HCT116 (cell line): ENCODE results near the gene PRR29.

Experiments
- CTCF ChIP-seq, 3 experiments: fragments of 200-600 bp in 1 of 3; sonication (generic) in 1 of 3; IDR thresholded peaks in 2 of 3; conservative IDR thresholded peaks in 1 of 3; 2 replicates each; pipeline ENCODE4 v1.5.1; 2012 to 2017; ENCODE audit warnings: low read depth in 2 of 3, low read length in 2 of 3, antibody characterized with exemption in 1 of 3, borderline replicate concordance in 1 of 3, control low read depth in 1 of 3, mild to moderate bottlenecking in 1 of 3, mixed read lengths in 1 of 3, mixed run types in 1 of 3, moderate library complexity in 1 of 3; ENCODE audit not compliant: insufficient read depth in 1 of 3
- MAX ChIP-seq: IDR thresholded peaks from 2 replicates; pipeline ENCODE4 v1.6.1; 2012
- POLR2A ChIP-seq: IDR thresholded peaks from 2 replicates; pipeline ENCODE4 v1.7.0; 2011; ENCODE audit warnings: borderline replicate concordance; ENCODE audit not compliant: insufficient read depth, insufficient read length; ENCODE audit errors: extremely low read depth
- RAD21 ChIP-seq: IDR thresholded peaks from 2 replicates; pipeline ENCODE4 v1.6.1; 2012; ENCODE audit warnings: low read depth, mild to moderate bottlenecking
- REST ChIP-seq: IDR thresholded peaks from 2 replicates; pipeline ENCODE4 v1.6.1; 2012; ENCODE audit warnings: low read depth
- SRF ChIP-seq: IDR thresholded peaks from 2 replicates; pipeline ENCODE4 v1.6.1; 2012; ENCODE audit warnings: low read depth
- ZFX ChIP-seq: fragments of 450-650 bp; IDR thresholded peaks from 2 replicates; pipeline ENCODE4 v1.6.1; 2017

DNA sequence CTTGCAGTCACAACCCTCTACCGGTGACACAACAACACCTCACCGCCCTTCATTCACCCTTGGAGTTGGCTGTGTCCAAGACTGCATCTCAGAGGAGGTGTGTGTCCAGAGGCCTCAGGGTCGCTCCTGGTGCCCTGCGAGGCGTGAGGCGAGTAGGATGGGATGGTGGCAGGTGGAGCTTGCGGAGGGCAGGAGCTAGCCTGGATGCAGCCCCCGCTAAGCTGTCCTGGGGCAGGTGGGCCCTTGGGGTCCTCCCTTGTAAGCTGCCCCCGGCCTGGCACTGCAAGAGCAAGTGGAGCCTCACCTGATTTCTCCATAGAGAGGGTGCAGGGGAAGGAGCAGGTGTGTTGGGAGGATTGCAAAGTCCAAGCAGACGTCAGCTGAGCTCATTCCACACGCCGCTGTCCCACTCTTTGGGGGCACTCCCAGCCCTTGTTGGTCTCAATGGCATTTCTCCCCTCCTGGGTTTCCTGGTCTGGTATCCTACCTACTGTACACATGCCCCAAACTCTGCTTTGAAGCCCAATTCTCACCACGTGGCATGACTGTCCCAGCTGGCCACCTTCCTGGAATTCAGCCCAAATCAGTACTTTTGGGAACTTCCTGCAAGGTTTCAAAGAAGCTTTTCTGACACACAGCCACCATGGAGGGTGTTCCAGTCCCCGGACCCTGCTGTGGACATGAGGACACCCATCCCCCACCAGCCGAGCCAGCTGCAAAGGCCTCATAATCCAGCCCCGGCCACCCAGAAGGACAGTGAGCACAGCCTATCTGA, 40.4 kb downstream of the PRR29 start:
- TF ChIP-seq CTCF (IDR thresholded peaks at IDR 0.05 in 2 of 3, conservative IDR thresholded peaks at IDR 0.05 in 1 of 3; ENCODE audit: borderline replicate concordance in 1 of 3, insufficient read depth in 1 of 3, low read depth in 2 of 3, low read length in 2 of 3) (no peak), RAD21 (no peak), MAX (no peak), REST (no peak), POLR2A (no peak), SRF (no peak), ZFX (no peak)
